A673 (cell line): Measurements from ENCODE around the gene HMGB4.

Experiments
- EZH2 ChIP-seq: fragments of 200-600 bp; sonication (generic); IDR thresholded peaks from 2 replicates; pipeline ENCODE4 v1.6.1; 2017; ENCODE audit warnings: borderline replicate concordance, low read depth, mild to moderate bottlenecking, mixed read lengths, antibody characterized with exemption, low read length; ENCODE audit not compliant: poor library complexity, severe bottlenecking
- TF ChIP-seq, protein P1 (sequence below): fragments of 300-800, 200-600 bp; sonication (generic); conservative IDR thresholded peaks from 2 replicates; pipeline ENCODE4 v1.5.1; 2017; ENCODE audit warnings: low read depth, mild to moderate bottlenecking, antibody characterized with exemption, low read length, moderate library complexity, mixed read lengths

DNA sequence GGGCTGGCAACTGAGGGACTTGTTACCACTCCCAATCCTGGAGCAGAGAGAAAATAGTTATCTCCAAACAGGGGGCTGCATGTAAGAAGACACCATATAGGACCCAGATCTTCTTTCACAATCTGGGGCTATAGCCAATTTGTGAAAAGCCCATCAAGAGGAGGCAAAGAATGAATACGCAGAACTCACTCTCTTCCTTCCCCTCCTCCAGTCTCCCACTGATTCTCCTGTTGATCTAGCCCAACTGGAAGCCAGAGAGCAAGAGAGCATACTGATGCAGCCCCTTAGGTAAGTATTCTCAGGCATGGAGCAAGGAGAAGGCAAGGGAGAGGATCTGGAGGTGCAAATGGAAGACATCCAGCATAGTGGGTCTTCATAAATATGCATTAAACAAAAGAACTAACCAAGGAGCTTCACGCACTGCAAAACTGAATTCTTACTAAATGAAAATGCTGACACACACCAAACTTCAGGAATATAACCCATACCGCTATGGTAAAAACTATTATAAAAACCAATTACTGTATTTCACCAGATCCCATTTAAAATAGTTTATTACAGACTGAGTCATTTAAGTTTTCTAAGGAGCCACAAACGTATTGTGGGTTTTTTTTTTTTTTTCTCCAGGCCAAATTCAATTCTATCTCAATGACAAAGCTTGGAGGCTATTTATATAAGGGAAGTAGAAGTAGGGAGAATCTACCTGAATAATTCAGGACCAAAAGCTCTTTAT lies 15.5 kb upstream of the HMGB4 start:
- TF ChIP-seq, protein P1, sequence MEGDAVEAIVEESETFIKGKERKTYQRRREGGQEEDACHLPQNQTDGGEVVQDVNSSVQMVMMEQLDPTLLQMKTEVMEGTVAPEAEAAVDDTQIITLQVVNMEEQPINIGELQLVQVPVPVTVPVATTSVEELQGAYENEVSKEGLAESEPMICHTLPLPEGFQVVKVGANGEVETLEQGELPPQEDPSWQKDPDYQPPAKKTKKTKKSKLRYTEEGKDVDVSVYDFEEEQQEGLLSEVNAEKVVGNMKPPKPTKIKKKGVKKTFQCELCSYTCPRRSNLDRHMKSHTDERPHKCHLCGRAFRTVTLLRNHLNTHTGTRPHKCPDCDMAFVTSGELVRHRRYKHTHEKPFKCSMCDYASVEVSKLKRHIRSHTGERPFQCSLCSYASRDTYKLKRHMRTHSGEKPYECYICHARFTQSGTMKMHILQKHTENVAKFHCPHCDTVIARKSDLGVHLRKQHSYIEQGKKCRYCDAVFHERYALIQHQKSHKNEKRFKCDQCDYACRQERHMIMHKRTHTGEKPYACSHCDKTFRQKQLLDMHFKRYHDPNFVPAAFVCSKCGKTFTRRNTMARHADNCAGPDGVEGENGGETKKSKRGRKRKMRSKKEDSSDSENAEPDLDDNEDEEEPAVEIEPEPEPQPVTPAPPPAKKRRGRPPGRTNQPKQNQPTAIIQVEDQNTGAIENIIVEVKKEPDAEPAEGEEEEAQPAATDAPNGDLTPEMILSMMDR, result no peak
- TF ChIP-seq EZH2, result no peak
